HEK293 (cell line): Measurements from ENCODE around the gene STXBP4.

Source experiments
- CTCF ChIA-PET: fragments of 350-600 bp; formaldehyde crosslinking; extraction: SDS; loops from one replicate; lab custom pipeline; 2021; ENCODE audit warnings: antibody characterized with exemption; lab: Yijun Ruan, JAX
- POLR2A ChIA-PET: fragments of 300-600 bp; formaldehyde crosslinking; extraction: SDS; loops from one replicate; lab custom pipeline; 2020; ENCODE audit warnings: antibody characterized with exemption, inconsistent platforms; lab: Yijun Ruan, JAX
- H3K27ac ChIP-seq: fragments of 200-500 bp; sonication (Bioruptor generic); 2 replicates; pipeline ENCODE4 v1.5.1; 2014; ENCODE audit warnings: low read depth, low read length, control low read depth, inconsistent platforms; ENCODE audit errors: extremely low read depth
- H3K36me3 ChIP-seq, 2 experiments: fragments of 200-500 bp in 1 of 2; sonication (Bioruptor generic) in 1 of 2; 1 replicate in 1 of 2; 2 replicates in 1 of 2; pipeline ENCODE4 v1.5.1; 2014 to 2017; ENCODE audit warnings: inconsistent platforms in 2 of 2, low read length in 2 of 2; ENCODE audit not compliant: control insufficient read depth in 2 of 2, insufficient read depth in 1 of 2
- H3K4me1 ChIP-seq: fragments of 200-500 bp; sonication (Bioruptor generic); 2 replicates; pipeline ENCODE4 v1.5.1; 2014; ENCODE audit warnings: mild to moderate bottlenecking, low read length, inconsistent platforms; ENCODE audit not compliant: control insufficient read depth, insufficient read depth
- H3K4me3 ChIP-seq: 2 replicates; pipeline ENCODE4 v1.5.1; 2011; ENCODE audit warnings: low read depth, mild to moderate bottlenecking, control low read depth, low read length, moderate library complexity
- H3K9me3 ChIP-seq: fragments of 200-500 bp; sonication (Bioruptor generic); 2 replicates; pipeline ENCODE4 v1.5.1; 2014; ENCODE audit warnings: low read depth, low read length, inconsistent platforms; ENCODE audit not compliant: control insufficient read depth, insufficient read depth
- CTCF ChIP-seq: fragments of 450-650 bp; formaldehyde crosslinking; IDR thresholded peaks from 2 replicates; pipeline ENCODE4 v1.5.1; 2016; ENCODE audit warnings: missing biosample characterization, missing genetic modification characterization
- GLIS1 ChIP-seq: fragments of 450-650 bp; formaldehyde crosslinking; IDR thresholded peaks from 2 replicates; pipeline ENCODE4 v1.5.1; 2016; ENCODE audit warnings: missing biosample characterization, missing genetic modification characterization
- HOXD13 ChIP-seq: sonication (generic); formaldehyde crosslinking; IDR thresholded peaks from 2 replicates; pipeline ENCODE4 v1.8.0; 2022; ENCODE audit warnings: missing genetic modification reagents, borderline replicate concordance
- KLF16 ChIP-seq: fragments of 450-650 bp; formaldehyde crosslinking; IDR thresholded peaks from 2 replicates; pipeline ENCODE4 v1.5.1; 2017; ENCODE audit warnings: missing biosample characterization, missing genetic modification characterization
- MEIS1 ChIP-seq: sonication (generic); formaldehyde crosslinking; IDR thresholded peaks from 2 replicates; pipeline ENCODE4 v1.8.1; 2022; ENCODE audit warnings: missing genetic modification reagents, mild to moderate bottlenecking, borderline replicate concordance
- PRDM1 ChIP-seq: fragments of 450-650 bp; formaldehyde crosslinking; IDR thresholded peaks from 2 replicates; pipeline ENCODE4; 2016; ENCODE audit warnings: missing biosample characterization, missing genetic modification characterization
- SETDB1 ChIP-seq: IDR thresholded peaks from one replicate; pipeline ENCODE4 v1.6.1; 2017; ENCODE audit warnings: mild to moderate bottlenecking, low read length, moderate library complexity, mixed read lengths; ENCODE audit not compliant: insufficient read length
- YY2 ChIP-seq: fragments of 450-650 bp; formaldehyde crosslinking; IDR thresholded peaks from 2 replicates; pipeline ENCODE4 v1.5.1; 2016; ENCODE audit warnings: missing biosample characterization, missing genetic modification characterization
- ZBTB17 ChIP-seq: fragments of 450-650 bp; formaldehyde crosslinking; IDR thresholded peaks from 2 replicates; pipeline ENCODE4 v1.5.1; 2016; ENCODE audit warnings: missing biosample characterization, missing genetic modification characterization
- ZBTB48 ChIP-seq: fragments of 450-650 bp; formaldehyde crosslinking; IDR thresholded peaks from 2 replicates; pipeline ENCODE4 v1.5.1; 2016; ENCODE audit warnings: missing biosample characterization, missing genetic modification characterization
- ZNF112 ChIP-seq: fragments of 450-650 bp; formaldehyde crosslinking; IDR thresholded peaks from 2 replicates; pipeline ENCODE4 v1.5.0; 2017; ENCODE audit warnings: missing biosample characterization, missing genetic modification characterization
- ZNF121 ChIP-seq: fragments of 450-650 bp; formaldehyde crosslinking; IDR thresholded peaks from 2 replicates; pipeline ENCODE4 v1.5.1; 2016; ENCODE audit warnings: missing biosample characterization, missing genetic modification characterization
- ZNF133 ChIP-seq: fragments of 450-650 bp; formaldehyde crosslinking; IDR thresholded peaks from 2 replicates; pipeline ENCODE4 v1.5.1; 2016; ENCODE audit warnings: missing biosample characterization, missing genetic modification characterization
- ZNF148 ChIP-seq: fragments of 450-650 bp; formaldehyde crosslinking; IDR thresholded peaks from 2 replicates; pipeline ENCODE4 v1.5.0; 2017; ENCODE audit warnings: missing biosample characterization, missing genetic modification characterization, borderline replicate concordance
- ZNF16 ChIP-seq: fragments of 450-650 bp; formaldehyde crosslinking; IDR thresholded peaks from 2 replicates; pipeline ENCODE4 v1.5.1; 2016; ENCODE audit warnings: low read depth, missing biosample characterization, missing genetic modification characterization
- ZNF211 ChIP-seq: fragments of 450-650 bp; formaldehyde crosslinking; IDR thresholded peaks from 2 replicates; pipeline ENCODE4 v1.5.1; 2016; ENCODE audit warnings: low read depth, missing biosample characterization, missing genetic modification characterization
- ZNF248 ChIP-seq: fragments of 450-650 bp; formaldehyde crosslinking; IDR thresholded peaks from 2 replicates; pipeline ENCODE4 v1.5.1; 2017; ENCODE audit warnings: missing biosample characterization, missing genetic modification characterization
- ZNF324 ChIP-seq: fragments of 450-650 bp; formaldehyde crosslinking; IDR thresholded peaks from 2 replicates; pipeline ENCODE4 v1.5.1; 2016; ENCODE audit warnings: missing biosample characterization, missing genetic modification characterization
- ZNF350 ChIP-seq: fragments of 450-650 bp; formaldehyde crosslinking; IDR thresholded peaks from 2 replicates; pipeline ENCODE4 v1.5.0; 2017; ENCODE audit warnings: missing biosample characterization, mild to moderate bottlenecking, missing genetic modification characterization
- ZNF473 ChIP-seq: fragments of 450-650 bp; formaldehyde crosslinking; IDR thresholded peaks from 2 replicates; pipeline ENCODE4 v1.5.1; 2017; ENCODE audit warnings: missing biosample characterization, missing genetic modification characterization
- ZNF521 ChIP-seq: fragments of 450-650 bp; formaldehyde crosslinking; IDR thresholded peaks from 2 replicates; pipeline ENCODE4 v1.5.1; 2017; ENCODE audit warnings: missing biosample characterization, mild to moderate bottlenecking, missing genetic modification characterization
- ZNF544 ChIP-seq: fragments of 450-650 bp; formaldehyde crosslinking; IDR thresholded peaks from 2 replicates; pipeline ENCODE4 v1.5.0; 2017; ENCODE audit warnings: missing biosample characterization, missing genetic modification characterization
- ZNF555 ChIP-seq: fragments of 450-650 bp; formaldehyde crosslinking; conservative IDR thresholded peaks from 2 replicates; pipeline ENCODE4 v1.5.1; 2017; ENCODE audit warnings: missing biosample characterization, mild to moderate bottlenecking, missing genetic modification characterization, inconsistent platforms
- ZNF561 ChIP-seq: fragments of 450-650 bp; IDR thresholded peaks from 2 replicates; pipeline ENCODE4 v1.5.1; 2018; ENCODE audit warnings: missing biosample characterization, missing genetic modification characterization, borderline replicate concordance
- ZNF624 ChIP-seq: fragments of 450-650 bp; formaldehyde crosslinking; IDR thresholded peaks from 2 replicates; pipeline ENCODE4 v1.5.1; 2017; ENCODE audit warnings: missing biosample characterization, missing genetic modification characterization
- ZNF629 ChIP-seq: fragments of 450-650 bp; formaldehyde crosslinking; IDR thresholded peaks from 2 replicates; pipeline ENCODE4 v1.5.1; 2017; ENCODE audit warnings: missing biosample characterization, missing genetic modification characterization
- ZNF658 ChIP-seq: fragments of 450-650 bp; formaldehyde crosslinking; IDR thresholded peaks from 2 replicates; pipeline ENCODE4; 2016; ENCODE audit warnings: missing biosample characterization, missing genetic modification characterization
- ZNF677 ChIP-seq: fragments of 450-650 bp; IDR thresholded peaks from 2 replicates; pipeline ENCODE4 v1.5.0; 2018; ENCODE audit warnings: missing biosample characterization, mild to moderate bottlenecking, missing genetic modification characterization, moderate library complexity
- ZSCAN16 ChIP-seq: fragments of 450-650 bp; formaldehyde crosslinking; IDR thresholded peaks from 2 replicates; pipeline ENCODE4 v1.5.1; 2016; ENCODE audit warnings: missing biosample characterization, missing genetic modification characterization
- ZSCAN23 ChIP-seq: fragments of 450-650 bp; formaldehyde crosslinking; IDR thresholded peaks from 2 replicates; pipeline ENCODE4 v1.5.1; 2016; ENCODE audit warnings: missing biosample characterization, missing genetic modification characterization
- TF ChIP-seq, protein P1 (sequence below): fragments of 450-650 bp; formaldehyde crosslinking; IDR thresholded peaks from 2 replicates; pipeline ENCODE4 v1.5.1; 2016; ENCODE audit warnings: missing biosample characterization, missing genetic modification characterization

The STXBP4 gene

DNA sequence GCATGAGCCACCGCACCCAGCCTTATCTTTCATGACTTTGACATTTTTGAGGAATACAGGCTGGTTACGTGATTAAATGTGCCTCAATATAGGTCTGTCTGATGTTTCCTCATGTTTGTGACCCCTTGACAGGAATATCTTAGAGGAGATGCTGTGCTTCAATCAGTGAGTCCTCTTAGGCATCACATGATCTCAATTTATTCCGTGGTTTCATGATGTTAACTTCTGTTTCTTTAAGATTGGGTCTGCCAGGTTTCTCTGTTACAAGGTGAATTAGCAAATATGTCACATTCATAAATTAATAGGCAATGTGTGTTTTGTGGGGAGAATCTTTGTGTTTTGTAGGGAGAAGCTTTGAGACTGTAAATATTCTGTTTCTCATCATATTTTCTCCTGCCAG, 3.3 kb downstream of the STXBP4 start (continued):
- TF ChIP-seq ZNF112 (tag by site-specific recombination) (no peak), ZNF677 (tag by site-specific recombination) (no peak), ZNF629 (tag by site-specific recombination) (no peak), ZNF544 (no peak), ZSCAN16 (tag by site-specific recombination) (no peak), KLF16 (tag by site-specific recombination) (no peak), ZSCAN23 (tag by site-specific recombination) (no peak), ZNF555 (no peak), ZBTB17 (no peak), GLIS1 (tag by site-specific recombination) (no peak), ZNF248 (tag by site-specific recombination) (no peak), MEIS1 (CRISPR knock-in tag) (no peak)
- TF ChIP-seq, protein P1, sequence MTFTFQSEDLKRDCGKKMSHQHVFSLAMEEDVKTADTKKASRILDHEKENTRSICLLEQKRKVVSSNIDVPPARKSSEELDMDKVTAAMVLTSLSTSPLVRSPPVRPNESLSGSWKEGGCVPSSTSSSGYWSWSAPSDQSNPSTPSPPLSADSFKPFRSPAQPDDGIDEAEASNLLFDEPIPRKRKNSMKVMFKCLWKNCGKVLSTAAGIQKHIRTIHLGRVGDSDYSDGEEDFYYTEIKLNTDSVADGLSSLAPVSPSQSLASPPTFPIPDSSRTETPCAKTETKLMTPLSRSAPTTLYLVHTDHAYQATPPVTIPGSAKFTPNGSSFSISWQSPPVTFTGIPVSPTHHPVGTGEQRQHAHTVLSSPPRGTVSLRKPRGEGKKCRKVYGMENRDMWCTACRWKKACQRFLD (tag by site-specific recombination), result no peak
- TF ChIP-seq, all 188 proteins: peak for 0

- CTCF ChIA-PET, result interaction anchor here (1.4 to 2.8 kb wide), 3 partner anchors 13 to 385 kb away, joined by 5 to 18 read pairs (median 5); no protein-coding TSS in a partner anchor
- Histone ChIP-seq H3K4me3 (no peak overlapping the region), H3K9me3 (no peaks in the 10 kb centered on the region), H3K4me1 (no peaks in the 10 kb centered on the region; the same call in 1 of the 2 replicates), H3K36me3 (no peaks in the 10 kb centered on the region), H3K27ac (no peak overlapping the region)
- POLR2A ChIA-PET, result no interaction called here
- TF ChIP-seq ZNF133 (tag by site-specific recombination) (no peak), PRDM1 (tag by site-specific recombination) (0 out of 2 replicates have a peak, but pooled peaks have one; percentile 9)
These were observed 4.0 kb downstream of the STXBP4 start for GRCh38 chr17:54972406-54973138.

- Histone ChIP-seq H3K4me1 (peaks cover 6% of the 10 kb centered on the region), H3K9me3 (no peaks in the 10 kb centered on the region), H3K36me3 (no peaks in the 10 kb centered on the region), H3K4me3 (no peak overlapping the region), H3K27ac (no peak overlapping the region)
- POLR2A ChIA-PET, result no interaction called here
- CTCF ChIA-PET, result interaction anchor here (2.8 kb wide), 1 partner anchor 18 kb away, joined by 18 read pairs; no protein-coding TSS in a partner anchor
- no peak for TF ChIP-seq ZNF121
- TF ChIP-seq ZBTB48 (tag by site-specific recombination), result no peak
- TF ChIP-seq YY2 (tag by site-specific recombination), result no peak
- TF ChIP-seq CTCF, result no peak
- TF ChIP-seq ZNF211 (tag by site-specific recombination), result no peak
- TF ChIP-seq ZBTB17, result no peak
- no peak for TF ChIP-seq SETDB1
- TF ChIP-seq ZNF148 (tag by site-specific recombination), result no peak
- TF ChIP-seq ZNF658 (tag by site-specific recombination), result no peak
- no peak for TF ChIP-seq HOXD13 (CRISPR knock-in tag)
- no peak for TF ChIP-seq ZNF324 (tag by site-specific recombination)
- TF ChIP-seq ZNF473, result no peak
- no peak for TF ChIP-seq ZNF521
- TF ChIP-seq ZNF350 (tag by site-specific recombination), result no peak
- no peak for TF ChIP-seq ZNF16 (tag by site-specific recombination)
- TF ChIP-seq ZNF561 (tag by site-specific recombination), result no peak
- no peak for TF ChIP-seq GLIS1 (tag by site-specific recombination)
- no peak for TF ChIP-seq ZNF624 (tag by site-specific recombination)
These were observed 6.2 kb downstream of the STXBP4 start for GRCh38 chr17:54974759-54975158.
